ENCODE measurements around the gene POP7.
A peak's percentile ranks its signal among the peaks of the same experiment; 100 is the strongest.

DNA sequence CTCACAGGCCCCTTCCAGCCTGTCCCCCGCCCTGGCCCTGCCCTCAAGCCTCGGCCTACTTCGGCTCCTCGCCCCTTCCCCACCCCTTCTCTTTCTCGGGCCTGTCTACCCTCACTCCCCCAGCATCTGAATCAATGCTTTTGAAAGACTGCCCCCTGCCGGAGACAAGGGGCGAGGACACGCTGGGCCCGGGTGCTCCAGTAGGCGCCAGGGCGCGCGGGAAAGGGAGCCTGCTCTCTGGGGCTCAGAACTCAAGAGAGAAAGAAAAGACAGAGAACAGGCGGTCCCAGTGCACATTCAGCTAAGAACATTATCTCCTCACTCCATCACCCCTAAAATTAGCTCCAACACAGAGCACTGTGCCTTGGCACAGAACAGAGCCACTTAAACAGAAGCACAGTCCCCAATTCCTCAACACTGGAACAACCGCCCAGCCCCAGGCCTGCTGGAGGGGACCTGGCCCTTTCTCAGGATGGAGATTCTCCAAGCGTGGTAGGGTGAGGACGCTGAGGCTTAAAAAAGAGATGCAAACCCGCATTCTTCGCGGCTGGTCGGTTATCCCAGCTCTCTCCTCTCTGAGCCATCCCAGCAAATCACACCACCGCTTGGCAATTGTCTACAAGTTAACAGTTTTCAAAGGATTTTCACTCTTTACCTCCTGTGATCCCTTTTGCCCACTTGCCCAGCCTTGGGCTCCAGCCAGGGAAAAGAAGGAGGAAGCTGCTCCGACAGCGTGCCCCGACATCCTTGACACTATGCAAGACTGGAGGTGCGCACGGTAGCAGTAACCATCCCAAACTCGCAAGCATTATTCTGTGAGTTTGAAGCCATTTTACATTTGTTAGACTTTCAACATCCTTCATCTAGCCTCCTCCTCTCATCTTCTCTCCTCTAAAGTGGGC, 14.0 kb upstream of the POP7 start:
- TF ChIP-seq TCF12 (IDR thresholded peaks at IDR 0.05; ENCODE audit: low read depth) = no peak
- no peak for TF ChIP-seq TAF1 (IDR thresholded peaks at IDR 0.05; ENCODE audit: low read depth)
- TF ChIP-seq, protein P1, sequence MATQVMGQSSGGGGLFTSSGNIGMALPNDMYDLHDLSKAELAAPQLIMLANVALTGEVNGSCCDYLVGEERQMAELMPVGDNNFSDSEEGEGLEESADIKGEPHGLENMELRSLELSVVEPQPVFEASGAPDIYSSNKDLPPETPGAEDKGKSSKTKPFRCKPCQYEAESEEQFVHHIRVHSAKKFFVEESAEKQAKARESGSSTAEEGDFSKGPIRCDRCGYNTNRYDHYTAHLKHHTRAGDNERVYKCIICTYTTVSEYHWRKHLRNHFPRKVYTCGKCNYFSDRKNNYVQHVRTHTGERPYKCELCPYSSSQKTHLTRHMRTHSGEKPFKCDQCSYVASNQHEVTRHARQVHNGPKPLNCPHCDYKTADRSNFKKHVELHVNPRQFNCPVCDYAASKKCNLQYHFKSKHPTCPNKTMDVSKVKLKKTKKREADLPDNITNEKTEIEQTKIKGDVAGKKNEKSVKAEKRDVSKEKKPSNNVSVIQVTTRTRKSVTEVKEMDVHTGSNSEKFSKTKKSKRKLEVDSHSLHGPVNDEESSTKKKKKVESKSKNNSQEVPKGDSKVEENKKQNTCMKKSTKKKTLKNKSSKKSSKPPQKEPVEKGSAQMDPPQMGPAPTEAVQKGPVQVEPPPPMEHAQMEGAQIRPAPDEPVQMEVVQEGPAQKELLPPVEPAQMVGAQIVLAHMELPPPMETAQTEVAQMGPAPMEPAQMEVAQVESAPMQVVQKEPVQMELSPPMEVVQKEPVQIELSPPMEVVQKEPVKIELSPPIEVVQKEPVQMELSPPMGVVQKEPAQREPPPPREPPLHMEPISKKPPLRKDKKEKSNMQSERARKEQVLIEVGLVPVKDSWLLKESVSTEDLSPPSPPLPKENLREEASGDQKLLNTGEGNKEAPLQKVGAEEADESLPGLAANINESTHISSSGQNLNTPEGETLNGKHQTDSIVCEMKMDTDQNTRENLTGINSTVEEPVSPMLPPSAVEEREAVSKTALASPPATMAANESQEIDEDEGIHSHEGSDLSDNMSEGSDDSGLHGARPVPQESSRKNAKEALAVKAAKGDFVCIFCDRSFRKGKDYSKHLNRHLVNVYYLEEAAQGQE (IDR thresholded peaks at IDR 0.05; ENCODE audit: low read depth) = no peak
- no peak for TF ChIP-seq CEBPB (IDR thresholded peaks at IDR 0.05)
- TF ChIP-seq EP300 (IDR thresholded peaks at IDR 0.05; ENCODE audit: borderline replicate concordance) = no peak
- no peak for TF ChIP-seq TEAD4 (IDR thresholded peaks at IDR 0.05)
- TF ChIP-seq, protein P2, sequence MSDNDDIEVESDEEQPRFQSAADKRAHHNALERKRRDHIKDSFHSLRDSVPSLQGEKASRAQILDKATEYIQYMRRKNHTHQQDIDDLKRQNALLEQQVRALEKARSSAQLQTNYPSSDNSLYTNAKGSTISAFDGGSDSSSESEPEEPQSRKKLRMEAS (IDR thresholded peaks at IDR 0.05) = no peak
- TF ChIP-seq NFIC (IDR thresholded peaks at IDR 0.05) = no peak
- peak; percentile 73 for TF ChIP-seq RAD21 (IDR thresholded peaks at IDR 0.05; ENCODE audit: low read depth)
